PC-9 (cell line): Measurements from ENCODE around the gene KCNJ10. TPM values are rescaled to one million over a fixed set of nuclear protein-coding genes. Genes with fewer than 3 reads are reported as not detected.

Experiments used
- BruUV-seq: library from RNA; stranded (reverse); fragments of 400-500 nt; replicated peaks from 2 replicates; lab custom pipeline; 2021; lab: Mats Ljungman, UMichigan
- CTCF ChIA-PET: fragments of 300-600 bp; sonication (Branson Sonifier 250); formaldehyde crosslinking; loops from one replicate; lab custom pipeline; 2022; ENCODE audit warnings: antibody characterized with exemption; lab: Charles Lee
- POLR2A ChIA-PET: fragments of 300-600 bp; sonication (Branson Sonifier 250); formaldehyde crosslinking; loops from one replicate; lab custom pipeline; 2022; ENCODE audit warnings: antibody characterized with exemption; ENCODE audit not compliant: unreplicated experiment; lab: Charles Lee
- DNase-seq, 2 experiments: peaks; one replicate each; pipeline versions ENCODE4 v3.0.0 to v3.0.0-alpha.2; 2015 to 2022; ENCODE audit warnings: mixed read lengths in 1 of 2
- H2AFZ ChIP-seq: fragments of 200-600 bp; sonication (generic); 2 replicates; pipeline ENCODE4 v1.8.1; 2017; ENCODE audit warnings: antibody characterized with exemption
- H3F3A ChIP-seq: fragments of 200-600 bp; sonication (generic); 2 replicates; pipeline ENCODE4 v1.8.1; 2017; ENCODE audit warnings: antibody characterized with exemption, mild to moderate bottlenecking, low read depth; ENCODE audit not compliant: insufficient read depth
- H3K27ac ChIP-seq: fragments of 200-600 bp; sonication (generic); 2 replicates; pipeline ENCODE4 v1.6.1; 2016; ENCODE audit warnings: mixed run types
- H3K27me3 ChIP-seq: fragments of 200-600 bp; sonication (generic); 2 replicates; pipeline ENCODE4 v1.6.1; 2016; ENCODE audit warnings: low read depth, mixed run types; ENCODE audit not compliant: insufficient read depth
- H3K36me3 ChIP-seq: fragments of 200-600 bp; sonication (generic); 2 replicates; pipeline ENCODE4 v1.6.1; 2016; ENCODE audit warnings: low read depth, mixed run types
- H3K4me1 ChIP-seq: fragments of 200-600 bp; sonication (generic); replicated peaks from 2 replicates; pipeline ENCODE4 v1.6.1; 2016; ENCODE audit warnings: mixed run types; ENCODE audit not compliant: insufficient read depth
- H3K4me2 ChIP-seq: fragments of 200-600 bp; sonication (generic); 2 replicates; pipeline ENCODE4 v1.6.1; 2017; ENCODE audit warnings: mixed run types
- H3K4me3 ChIP-seq: fragments of 200-600 bp; sonication (generic); 2 replicates; pipeline ENCODE4 v1.6.1; 2016; ENCODE audit warnings: mixed run types
- H3K79me2 ChIP-seq: fragments of 200-600 bp; sonication (generic); 2 replicates; pipeline ENCODE4 v1.6.1; 2017; ENCODE audit warnings: low read depth, mixed run types
- H3K9me2 ChIP-seq: fragments of 200-600 bp; sonication (generic); 2 replicates; pipeline ENCODE4 v1.8.1; 2017; ENCODE audit warnings: mild to moderate bottlenecking; ENCODE audit not compliant: insufficient read depth
- H3K9me3 ChIP-seq: fragments of 200-600 bp; sonication (generic); 2 replicates; pipeline ENCODE4 v1.8.1; 2016; ENCODE audit warnings: low read depth; ENCODE audit not compliant: insufficient read depth
- H4K20me1 ChIP-seq: fragments of 200-600 bp; sonication (generic); 2 replicates; pipeline ENCODE4 v1.8.1; 2017; ENCODE audit not compliant: insufficient read depth
- CTCF ChIP-seq: fragments of 200-600 bp; sonication (generic); conservative IDR thresholded peaks from 2 replicates; pipeline ENCODE4 v1.6.1; 2017; ENCODE audit warnings: mixed run types, antibody characterized with exemption, mild to moderate bottlenecking, moderate library complexity
- EZH2 ChIP-seq: fragments of 200-600 bp; sonication (generic); IDR thresholded peaks from 2 replicates; pipeline ENCODE4 v1.8.0; 2017; ENCODE audit warnings: antibody characterized with exemption, low read depth
- intact Hi-C: fragments of 100-400 bp; cut with micrococcal nuclease; formaldehyde crosslinking; loops from one replicate; pipeline ENCODE4 v1.10.0; 2022; ENCODE audit not compliant: unreplicated experiment
- total RNA-seq: library from RNA; stranded (reverse); gene quantifications from 2 replicates; pipeline ENCODE4 v1.2.3, GENCODE V29; 2021

KCNJ10 gene
- total RNA-seq, 1 experiment from 2014 or later: not detected

DNA sequence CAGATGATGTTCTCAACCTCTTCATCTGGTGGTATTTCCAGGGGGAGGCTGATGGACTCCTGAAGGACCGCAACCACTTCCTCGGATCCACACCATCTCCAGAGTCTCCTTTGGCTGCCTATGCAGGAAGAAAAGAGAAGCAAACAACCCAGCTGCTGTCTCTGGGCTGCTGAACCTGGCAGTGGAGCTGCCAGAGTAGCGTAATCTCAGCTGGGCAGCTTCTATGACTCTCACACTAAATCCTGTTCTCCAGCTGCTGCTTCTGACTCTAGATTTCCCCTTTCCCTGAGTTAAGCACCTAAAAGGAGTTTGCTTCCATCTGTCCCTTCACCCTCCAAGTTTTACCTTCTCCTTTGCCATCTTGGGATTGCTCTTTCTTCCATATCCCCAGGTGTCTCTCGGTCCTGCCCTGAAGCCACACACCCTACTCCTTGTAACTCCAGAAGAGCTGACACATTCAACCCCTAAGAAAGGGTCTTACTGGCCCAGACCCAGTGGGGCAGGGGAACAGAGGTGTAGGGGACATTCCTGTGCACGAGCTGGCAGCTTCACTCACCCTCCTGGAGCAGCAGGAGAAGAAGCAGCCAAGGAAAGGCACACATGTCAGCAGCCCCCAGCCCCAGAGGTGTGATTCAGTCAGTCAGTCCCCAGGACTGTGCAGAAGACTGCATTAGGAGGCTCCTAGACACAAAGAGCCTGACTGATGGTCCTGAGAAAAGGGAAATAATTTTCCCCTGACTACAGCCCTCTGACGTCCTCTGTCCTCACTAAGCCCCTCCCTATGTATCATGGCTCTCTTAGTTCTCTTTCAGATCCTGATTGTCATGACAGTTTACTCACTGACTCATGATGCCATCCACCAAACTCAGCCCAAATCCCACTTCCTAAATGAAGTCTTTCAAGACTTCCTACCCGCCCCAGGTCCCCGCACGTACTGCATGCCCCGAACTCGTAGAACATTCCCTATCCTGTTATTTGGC, 116.1 kb downstream of the KCNJ10 start, which contains the start of gene SLAMF9:
TSS of gene SLAMF9 (minus strand) at position 702 of the 980 bp plus-strand sequence. CDS start at position 602, 100 bp downstream.
- H3K36me3 ChIP-seq: no peaks in the 10 kb centered on the region
- intact Hi-C loops: no loop called here
- no peaks in the 10 kb centered on the region for H4K20me1 ChIP-seq
- H3K9me3 ChIP-seq: no peaks in the 10 kb centered on the region
- no peak within 1 kb of the TSS for H2AFZ ChIP-seq
- CTCF ChIA-PET: no interaction called here
- H3K4me2 ChIP-seq: peak within 1 kb of the TSS; percentile 8; the same call in 1 of the 2 replicates
- no peak within 1 kb of the TSS for H3K4me3 ChIP-seq
- no peak within 1 kb of the TSS for H3K27ac ChIP-seq
- no peaks in the 10 kb centered on the region; the same call in 1 of the 2 replicates for H3F3A ChIP-seq
- H3K4me1 ChIP-seq: peaks cover 15% of the 10 kb centered on the region
- no peak for TF ChIP-seq CTCF
- no peak for TF ChIP-seq EZH2
- POLR2A ChIA-PET: interaction anchor here (0.6 kb wide), 1 partner anchor 42 kb away, joined by 4 read pairs; no protein-coding TSS in a partner anchor
- no peaks in the 10 kb centered on the region for H3K9me2 ChIP-seq
- BruUV-seq: TSS peak; percentile 62
- no peaks in the 10 kb centered on the region for H3K79me2 ChIP-seq
- DNase-seq: no peak
- no peaks in the 10 kb centered on the region for H3K27me3 ChIP-seq

DNA sequence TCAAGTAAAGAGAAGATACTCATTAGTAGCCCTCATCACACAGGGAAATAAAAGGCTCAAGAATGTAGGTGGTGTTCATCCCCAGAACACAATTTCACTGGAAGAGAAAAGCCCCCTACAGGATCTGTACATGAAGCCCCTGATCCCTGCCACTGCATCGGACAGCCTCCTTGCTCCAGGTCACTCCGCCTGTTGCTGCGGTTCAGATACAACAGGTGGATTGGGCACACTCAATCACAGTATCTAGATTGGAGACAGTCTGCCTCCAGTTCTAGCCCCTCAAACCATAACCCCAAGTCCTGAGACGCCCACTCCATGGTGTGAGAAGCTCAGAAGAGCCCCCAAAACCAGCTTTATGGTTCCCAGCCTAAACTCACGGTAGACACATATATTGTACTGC, 117.0 kb downstream of the KCNJ10 start:
- ChIA-PET POLR2A (no interaction called here), CTCF (no interaction called here)
- no peaks in the 10 kb centered on the region for H4K20me1 ChIP-seq
- H3K4me1 ChIP-seq: peaks cover 16% of the 10 kb centered on the region; the same call in 1 of the 2 replicates
- intact Hi-C loops: no loop called here
- BruUV-seq: no TSS peak
- no peak overlapping the region for H3K4me2 ChIP-seq
- no peaks in the 10 kb centered on the region for H3K9me2 ChIP-seq
- no peaks in the 10 kb centered on the region for H3K27me3 ChIP-seq
- H3K27ac ChIP-seq: no peak overlapping the region
- H3K9me3 ChIP-seq: no peaks in the 10 kb centered on the region
- no peaks in the 10 kb centered on the region for H3K79me2 ChIP-seq
- H2AFZ ChIP-seq: no peak overlapping the region
- H3K4me3 ChIP-seq: no peak overlapping the region
- no peak for DNase-seq
- TF ChIP-seq EZH2 (no peak), CTCF (no peak)
- H3K36me3 ChIP-seq: no peaks in the 10 kb centered on the region
- H3F3A ChIP-seq: no peaks in the 10 kb centered on the region; the same call in 1 of the 2 replicates

GRCh38 chr1:159951551-159951950, 118.4 kb downstream of the KCNJ10 start:
- TF ChIP-seq EZH2 (no peak), CTCF (no peak)
- Histone ChIP-seq H2AFZ (no peak overlapping the region), H3K4me2 (no peak overlapping the region), H3K27me3 (no peaks in the 10 kb centered on the region), H3K79me2 (no peaks in the 10 kb centered on the region), H3K4me3 (no peak overlapping the region), H3F3A (no peaks in the 10 kb centered on the region; the same call in none of the 2 replicates), H3K9me2 (no peaks in the 10 kb centered on the region), H3K9me3 (no peaks in the 10 kb centered on the region), H4K20me1 (no peaks in the 10 kb centered on the region), H3K27ac (no peak overlapping the region), H3K4me1 (peaks cover 23% of the 10 kb centered on the region), H3K36me3 (no peaks in the 10 kb centered on the region)
- intact Hi-C loops: no loop called here
- DNase-seq: no peak
- POLR2A ChIA-PET: no interaction called here
- CTCF ChIA-PET: no interaction called here
- no TSS peak for BruUV-seq
